LHCN-M2 (cell line): ENCODE data around the gene SESTD1. TPM values are rescaled to one million over a fixed set of nuclear protein-coding genes. Genes with fewer than 3 reads are reported as not detected.
A peak's percentile ranks its signal among the peaks of the same experiment; 100 is the strongest.
"Not testable (repeated sequence)": the region's sequence is repeated elsewhere in the genome, so short reads cannot be mapped to it uniquely, and the experiment has no call there.

Experiments
- DNase-seq: peaks from one replicate; pipeline ENCODE4 v3.0.0-alpha.2; 2012; ENCODE audit warnings: low read depth
- total RNA-seq: library from RNA; depleted of rRNA; stranded (reverse); fragments of >200 nt; gene quantifications from 2 replicates; pipeline ENCODE4 v1.2.3, GENCODE V29; 2014

The SESTD1 gene
- total RNA-seq, 1 experiment from 2014 or later = 8.8 TPM

DNA sequence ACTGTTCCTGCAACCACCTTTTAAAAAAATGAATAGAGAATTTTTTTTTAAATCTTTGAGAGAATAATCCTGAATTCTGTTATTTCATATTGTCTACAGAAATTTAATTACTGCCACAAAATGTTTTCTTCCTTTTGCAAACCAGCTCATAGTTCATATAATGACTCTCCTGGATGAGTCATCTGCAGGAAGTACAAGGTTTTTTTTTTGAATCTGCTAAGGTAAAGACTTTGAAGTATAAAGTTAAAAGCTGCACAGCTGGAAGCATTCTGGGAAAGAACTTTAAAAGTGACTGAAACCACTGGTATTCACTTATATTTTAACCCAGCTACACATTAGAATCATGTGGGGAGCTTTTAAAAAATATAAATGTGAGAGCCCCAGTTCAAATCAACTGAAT lies 25.4 kb downstream of the SESTD1 start:
- peak; percentile 30 for DNase-seq

DNA sequence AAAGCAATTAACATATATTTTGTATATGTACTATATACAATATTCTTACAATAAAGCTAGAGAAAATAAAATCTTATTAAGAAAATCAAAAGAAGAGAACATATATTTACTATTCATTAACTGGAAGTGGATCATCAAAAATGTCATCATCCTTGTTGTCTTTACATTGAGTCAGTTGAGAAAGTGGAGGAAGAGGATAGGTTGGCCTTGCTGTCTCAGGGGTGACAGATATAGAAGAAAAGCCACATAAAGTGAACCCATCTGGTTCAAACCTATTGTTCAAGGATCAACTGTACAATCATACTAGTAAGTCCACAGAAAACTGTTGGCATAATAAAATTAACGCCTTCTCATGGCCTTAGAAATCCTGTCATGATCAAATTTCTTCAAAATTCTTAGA lies 26.6 kb downstream of the SESTD1 start:
- DNase-seq = no peak

DNA sequence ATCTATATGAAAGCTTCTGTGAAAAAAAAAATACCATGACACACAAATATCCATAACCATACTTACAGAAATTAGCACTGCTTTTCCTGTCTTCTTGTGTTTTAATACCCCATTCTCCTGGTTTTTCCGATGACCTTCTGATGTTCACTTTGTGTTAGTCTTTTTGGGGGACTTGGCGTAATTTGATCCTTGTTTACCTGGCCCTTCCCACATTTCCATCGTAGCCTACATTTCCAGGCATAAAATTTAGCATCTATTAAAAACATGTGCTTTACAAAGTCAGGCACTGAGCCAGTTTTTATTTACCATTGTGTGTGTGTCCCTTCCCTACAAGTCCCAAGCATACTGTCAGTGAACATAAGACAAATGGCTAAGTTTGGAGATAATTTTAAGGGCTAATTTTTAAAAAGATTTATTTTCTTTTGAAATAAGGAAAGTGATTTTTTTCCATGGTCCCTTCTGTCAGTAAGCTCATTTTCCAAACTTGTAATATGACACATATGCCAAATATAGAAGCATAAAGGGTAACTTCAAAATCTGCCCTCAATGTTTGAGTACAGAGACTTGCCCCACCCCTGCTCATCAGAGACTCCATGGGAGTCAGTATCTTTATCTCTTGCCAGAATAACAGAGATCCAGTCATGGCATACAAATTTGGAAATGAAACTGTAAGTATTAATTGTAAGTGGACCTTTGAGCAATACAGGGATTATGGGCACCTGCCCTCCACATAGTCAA lies 27.3 kb downstream of the SESTD1 start:
- DNase-seq = peak; percentile 23

DNA sequence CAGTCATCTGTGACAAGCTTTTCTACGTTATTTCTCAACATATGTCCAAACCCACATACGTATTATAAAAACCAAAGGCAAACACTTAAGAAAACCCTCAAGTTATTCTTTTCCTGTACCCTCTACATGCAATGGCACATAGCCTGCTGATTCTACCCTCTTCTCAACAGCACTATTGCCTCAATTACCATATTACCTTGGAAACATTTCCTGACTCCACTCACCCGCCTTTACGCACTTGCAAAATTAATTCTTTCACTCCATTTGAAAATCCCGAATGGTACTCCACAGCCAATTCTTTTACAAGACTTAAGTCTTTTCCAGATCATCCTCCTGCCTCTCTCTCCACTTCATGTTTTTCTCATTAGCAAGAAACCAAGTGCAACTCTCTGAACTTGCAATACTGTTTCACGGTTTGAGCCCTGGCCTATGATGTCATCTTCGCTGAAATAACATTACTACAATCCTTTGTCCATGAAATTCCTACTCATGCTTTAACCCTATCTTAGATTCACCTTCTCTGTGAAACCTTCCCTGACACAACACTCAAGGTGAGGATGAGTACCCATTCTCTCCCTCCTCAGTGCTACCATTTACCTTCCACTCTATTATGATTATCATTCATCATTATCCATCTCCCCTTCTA lies 29.0 kb downstream of the SESTD1 start:
- DNase-seq = peak; percentile 26

DNA sequence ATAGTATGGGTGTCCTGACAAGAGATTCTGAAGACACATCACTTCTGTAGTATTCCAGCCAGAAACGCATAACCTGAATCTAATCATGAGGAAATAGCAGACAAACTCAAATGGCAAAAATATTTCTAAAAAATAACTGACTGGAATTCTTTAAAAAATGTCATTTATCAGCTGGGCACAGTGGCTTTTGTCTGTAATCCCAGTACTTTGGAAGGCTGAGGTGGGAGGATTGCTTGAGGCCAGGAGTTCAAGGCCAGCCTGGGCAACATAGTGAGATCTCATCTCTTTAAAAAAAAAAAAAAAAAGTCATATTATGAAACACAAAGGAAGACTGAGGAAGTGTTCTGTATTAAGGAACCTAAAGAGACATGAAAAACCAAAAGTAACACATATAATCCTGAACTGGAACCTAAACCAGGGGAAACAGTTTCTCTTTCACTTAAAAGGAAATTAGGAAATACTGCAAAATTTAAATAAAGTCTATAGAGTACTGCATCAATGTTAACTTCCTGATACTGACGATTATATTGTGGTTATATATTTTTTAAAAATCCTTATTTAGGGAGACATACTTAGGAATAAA lies 29.9 kb downstream of the SESTD1 start:
- no peak for DNase-seq

DNA sequence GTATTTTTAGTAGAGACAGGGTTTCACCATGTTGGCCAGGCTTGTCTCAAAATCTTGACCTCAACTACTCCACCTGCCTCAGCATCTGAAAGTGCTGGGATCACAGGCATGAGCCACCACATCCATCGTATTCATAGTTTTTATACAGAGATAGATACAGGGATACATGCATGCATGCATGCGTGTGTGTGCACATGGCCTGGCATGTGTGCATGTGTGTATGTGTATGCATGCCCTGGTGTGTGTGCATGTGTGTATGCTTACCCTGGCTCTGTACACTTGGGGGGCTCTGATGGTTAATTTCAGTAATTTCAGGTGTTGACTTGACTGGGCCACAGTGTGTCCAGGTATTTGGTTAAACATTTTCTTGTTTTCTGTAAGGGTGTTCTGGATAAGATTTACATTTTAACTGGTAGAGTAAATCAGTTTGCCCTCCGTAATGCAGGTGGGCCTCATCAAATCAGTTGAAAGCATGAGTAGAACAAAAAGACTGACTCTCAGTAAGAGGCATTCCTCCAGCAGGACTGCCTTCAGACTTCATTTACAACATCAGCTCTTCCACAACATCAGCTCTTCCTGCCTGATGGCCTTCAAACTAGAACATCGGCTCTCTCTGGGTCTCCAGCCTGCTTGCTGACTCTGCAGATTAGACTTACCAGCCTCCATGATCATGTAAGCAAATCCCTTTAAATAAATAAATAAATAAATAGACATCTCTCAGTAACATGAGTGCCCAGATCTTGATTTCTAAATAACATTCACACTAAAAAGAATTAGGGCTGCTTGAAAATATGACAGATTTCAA lies 30.8 kb downstream of the SESTD1 start:
- no peak for DNase-seq

DNA sequence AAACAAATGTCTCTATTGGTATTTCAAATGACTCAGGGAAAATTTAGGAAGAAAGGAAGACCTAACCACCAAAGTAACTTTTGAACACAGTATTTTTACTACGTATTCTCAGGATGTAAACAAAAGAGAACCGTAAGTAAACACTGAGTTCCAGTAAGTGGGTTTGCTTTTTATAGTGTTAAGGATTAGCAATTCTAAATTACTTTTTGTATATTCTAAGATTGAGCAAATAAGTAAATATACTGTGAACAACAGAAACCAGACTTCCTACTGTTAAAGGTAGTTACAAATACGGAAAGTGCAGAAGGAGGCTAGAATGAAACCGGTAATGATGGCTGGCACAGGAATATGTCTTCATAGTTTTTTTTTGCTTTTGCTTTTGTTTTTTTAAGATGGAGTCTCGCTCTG lies 31.5 kb downstream of the SESTD1 start:
- no peak for DNase-seq

DNA sequence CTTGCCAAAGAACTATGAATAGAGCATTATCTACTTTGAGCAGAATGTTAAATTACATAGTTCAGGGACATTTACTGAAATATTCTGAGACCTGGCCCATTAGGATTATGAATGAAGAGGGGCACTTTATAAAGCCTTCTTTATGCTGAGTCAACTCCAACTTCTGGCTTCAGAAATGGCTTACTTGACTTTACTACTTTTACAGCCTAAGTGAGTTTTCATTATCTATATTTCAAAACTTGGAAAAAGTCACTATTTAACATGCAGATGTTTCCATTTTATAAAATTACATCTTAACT lies 37.7 kb downstream of the SESTD1 start:
- DNase-seq = no peak

DNA sequence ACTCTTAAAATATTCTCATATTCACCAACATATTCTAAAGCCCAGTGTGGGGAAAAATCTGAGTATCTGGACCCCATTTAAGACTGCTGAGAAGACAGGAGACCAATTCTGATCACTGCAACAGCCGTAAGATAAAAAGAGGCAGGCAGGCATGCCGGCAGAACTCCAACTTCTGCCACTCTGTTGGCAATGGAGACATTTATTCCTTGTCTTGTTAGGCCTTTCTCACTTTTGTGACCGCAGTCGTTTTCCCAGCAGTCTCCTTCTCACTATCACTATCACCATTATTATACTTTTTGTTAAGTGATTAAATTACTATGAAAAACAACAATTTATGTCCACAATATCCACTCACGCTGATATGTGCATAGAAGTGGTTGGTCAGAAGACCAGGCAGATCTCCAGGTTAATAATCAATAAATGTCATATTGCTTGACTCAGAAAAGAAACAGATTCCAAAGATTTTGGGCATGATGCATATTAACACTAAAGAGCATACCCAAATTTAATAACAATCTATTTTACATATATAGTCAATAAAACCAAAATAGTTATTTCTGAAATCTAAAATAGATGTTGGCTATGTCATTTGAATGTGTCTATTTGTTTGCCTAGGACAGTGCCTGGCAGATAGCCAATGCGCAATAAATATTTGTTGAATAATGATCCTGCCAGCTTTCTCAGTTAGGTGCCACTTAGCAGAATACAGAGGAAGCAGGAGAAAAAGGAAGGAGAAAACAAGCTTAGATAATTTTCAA lies 38.2 kb downstream of the SESTD1 start:
- DNase-seq = no peak

DNA sequence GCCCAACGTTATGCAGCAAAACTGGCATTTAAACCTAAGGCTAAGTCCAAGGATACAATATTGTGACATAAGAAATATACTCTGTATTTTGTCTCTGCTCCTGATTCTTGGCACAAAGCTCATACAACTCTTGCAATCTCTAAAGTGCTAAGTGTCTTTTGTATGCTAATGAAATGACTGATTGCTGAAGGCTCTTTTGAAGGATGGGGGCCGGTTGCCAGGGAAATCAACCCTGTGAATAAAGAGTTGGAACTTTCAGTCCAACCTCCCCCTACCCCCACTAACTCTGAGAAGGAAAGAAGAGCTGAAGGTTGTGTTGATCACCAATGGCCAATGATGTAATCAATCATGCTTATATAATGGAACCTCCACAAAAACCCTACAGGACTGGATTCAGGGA lies 40.3 kb downstream of the SESTD1 start:
- DNase-seq = no peak

DNA sequence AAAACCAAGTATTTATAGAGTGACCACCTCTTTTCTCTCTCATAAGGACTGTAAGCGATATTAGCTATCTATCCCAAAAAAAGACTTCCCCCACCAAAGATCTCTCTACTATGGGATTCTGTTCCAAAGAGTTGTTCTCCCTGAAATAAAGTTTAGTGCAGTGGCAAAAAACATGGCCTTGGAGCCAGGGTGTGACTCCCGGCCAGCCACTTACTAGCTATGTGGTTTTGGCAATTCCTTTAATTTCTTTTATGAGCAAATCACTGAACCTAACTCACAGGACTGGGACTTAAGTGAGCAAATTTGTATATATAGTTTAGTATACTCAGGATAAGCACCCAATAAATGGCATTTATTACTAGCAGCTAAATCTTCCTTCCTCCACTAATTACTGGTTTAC lies 42.6 kb downstream of the SESTD1 start:
- no peak for DNase-seq

DNA sequence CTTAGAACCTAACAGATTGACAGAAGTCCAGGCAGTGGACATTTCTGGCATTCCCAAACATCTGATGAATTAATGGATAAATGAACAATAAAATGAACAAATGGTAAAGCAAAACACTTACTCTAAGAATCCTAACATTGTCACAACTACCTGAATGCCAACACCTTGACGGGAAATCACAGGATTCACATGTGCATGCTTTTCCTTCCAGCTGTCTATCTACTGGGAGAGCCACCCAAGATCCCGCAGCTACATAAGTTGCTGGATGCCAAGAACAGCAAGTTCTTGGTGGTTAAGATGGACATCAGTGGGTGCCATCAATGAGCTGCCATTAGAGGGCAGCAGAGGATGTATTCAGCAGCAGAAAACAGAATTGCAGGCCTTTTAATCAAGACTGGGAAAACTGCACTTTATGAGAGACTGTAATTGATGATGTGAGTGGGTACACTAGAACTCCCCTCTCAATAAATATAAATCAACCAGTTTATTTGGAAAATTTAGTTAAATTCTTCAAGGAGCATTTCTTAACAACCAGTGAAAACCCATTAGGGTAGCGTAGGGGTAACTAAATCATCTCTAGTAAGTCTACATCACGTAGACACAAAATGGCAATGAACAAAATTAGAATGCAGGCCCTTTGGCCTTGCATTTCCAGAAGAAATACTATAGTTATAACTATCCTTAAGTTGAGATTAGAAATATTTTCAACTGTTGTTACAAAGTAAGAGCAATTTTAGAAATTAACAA lies 45.6 kb downstream of the SESTD1 start:
- DNase-seq = peak; percentile 82

DNA sequence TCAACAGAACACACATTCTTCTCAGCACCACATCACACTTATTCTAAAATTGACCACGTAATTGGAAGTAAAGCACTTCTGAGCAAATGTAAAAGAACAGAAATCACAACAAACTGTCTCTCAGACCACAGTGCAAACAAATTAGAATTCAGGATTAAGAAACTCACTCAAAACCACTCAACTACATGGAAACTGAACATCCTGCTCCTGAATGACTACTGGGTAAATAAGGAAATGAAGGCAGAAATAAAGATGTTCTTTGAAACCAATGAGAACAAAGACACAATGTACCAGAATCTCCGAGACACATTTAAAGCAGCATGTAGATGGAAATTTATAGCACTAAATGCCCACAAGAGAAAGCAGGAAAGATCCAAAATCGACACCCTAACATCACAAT lies 50.0 kb downstream of the SESTD1 start:
- not testable (repeated sequence) for DNase-seq

DNA sequence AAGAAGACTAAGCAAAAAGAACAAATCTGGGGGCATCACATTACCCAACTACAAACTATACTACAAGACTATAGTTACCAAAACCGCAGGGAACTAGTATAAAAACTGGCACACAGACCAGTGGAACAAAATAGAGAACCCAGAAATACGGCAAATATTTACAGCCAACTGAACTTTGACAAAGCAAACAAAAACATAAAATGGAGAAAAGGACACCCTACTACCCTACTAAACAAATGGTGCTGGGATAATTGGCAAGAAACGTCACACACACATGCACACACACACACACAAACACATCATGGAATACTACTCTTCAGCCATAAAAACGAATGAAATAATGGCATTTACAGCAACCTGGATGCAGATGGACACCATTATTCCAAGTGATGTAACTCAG lies 53.3 kb downstream of the SESTD1 start:
- no peak for DNase-seq

DNA sequence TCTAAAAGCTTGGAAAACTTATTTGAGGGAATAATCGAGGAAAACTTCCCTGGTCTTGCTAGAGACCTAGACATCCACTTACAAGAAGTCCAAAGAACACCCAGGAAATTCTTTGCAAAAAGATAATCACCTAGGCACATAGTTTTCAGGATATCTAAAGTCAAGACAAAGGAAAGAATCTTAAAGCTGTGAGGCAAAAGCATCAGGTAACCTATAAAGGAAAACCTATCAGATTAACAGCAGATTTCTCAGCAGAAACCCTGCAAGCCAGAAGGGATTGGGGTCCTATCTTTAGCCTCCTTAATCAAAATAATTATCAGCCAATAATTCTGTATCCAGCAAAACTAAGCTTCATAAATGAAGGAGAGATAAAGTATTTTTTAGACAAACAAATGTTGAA lies 56.4 kb downstream of the SESTD1 start:
- not testable (repeated sequence) for DNase-seq

DNA sequence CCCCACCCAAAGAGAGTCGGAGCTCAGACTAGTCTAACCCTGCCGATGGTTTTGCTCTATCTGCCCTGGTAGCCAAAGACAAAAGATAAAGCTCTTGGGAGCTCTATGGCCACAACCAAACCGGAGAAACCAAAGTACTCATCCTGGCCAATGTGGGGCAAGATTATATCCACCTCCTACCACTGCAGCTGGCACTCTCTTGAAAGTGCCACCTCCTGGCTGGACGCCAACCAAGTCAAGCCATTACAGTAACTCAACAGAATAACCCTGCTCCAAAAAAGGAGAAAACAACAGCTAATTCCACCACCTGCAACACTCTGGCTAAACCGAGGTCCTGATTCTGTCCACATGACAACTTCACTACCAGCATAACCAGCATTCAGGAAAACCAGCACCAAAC lies 57.6 kb downstream of the SESTD1 start:
- DNase-seq = no peak

DNA sequence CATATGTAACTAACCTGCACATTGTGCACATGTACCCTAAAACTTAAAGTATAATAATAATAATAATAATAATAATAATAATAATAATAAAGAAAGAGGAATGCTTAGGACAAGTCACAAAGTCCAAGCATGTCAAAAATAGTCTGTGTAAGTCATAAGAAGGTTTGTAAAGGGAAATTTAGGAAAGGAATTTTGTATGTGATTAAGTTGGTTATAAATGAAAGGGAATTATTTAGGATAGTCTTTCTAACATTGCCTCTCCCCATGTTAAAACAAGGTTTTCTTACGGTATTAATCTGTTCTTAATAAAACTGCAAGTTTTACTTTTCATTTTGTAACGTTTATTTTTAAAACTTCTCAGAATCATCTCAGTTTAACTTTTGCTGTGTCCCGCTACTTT lies 62.8 kb downstream of the SESTD1 start:
- DNase-seq = peak; percentile 43

DNA sequence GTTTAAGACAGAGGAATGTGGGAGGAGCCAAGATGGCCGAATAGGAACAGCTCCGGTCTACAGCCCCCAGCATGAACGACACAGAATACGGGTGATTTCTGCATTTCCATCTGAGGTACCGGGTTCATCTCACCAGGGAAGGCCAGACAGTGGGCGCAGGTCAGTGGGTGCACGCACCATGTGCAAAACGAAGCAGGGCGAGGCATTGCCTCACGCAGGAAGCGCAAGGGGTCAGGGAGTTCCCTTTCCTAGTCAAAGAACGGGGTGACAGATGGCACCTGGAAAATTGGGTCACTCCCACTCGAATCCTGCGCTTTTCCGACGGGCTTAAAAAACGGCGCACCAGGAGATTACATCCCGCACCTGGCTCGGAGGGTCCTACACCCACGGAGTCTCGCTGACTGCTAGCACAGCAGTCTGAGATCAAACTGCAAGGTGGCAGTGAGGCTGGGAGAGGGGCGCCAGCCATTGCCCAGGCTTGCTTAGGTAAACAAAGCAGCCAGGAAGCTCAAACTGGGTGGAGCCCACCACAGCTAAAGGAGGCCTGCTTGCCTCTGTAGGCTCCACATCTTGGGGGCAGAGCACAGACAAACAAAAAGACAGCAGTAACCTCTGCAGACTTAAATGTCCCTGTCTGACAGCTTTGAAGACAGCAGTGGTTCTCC lies 68.6 kb downstream of the SESTD1 start:
- not testable (repeated sequence) for DNase-seq

DNA sequence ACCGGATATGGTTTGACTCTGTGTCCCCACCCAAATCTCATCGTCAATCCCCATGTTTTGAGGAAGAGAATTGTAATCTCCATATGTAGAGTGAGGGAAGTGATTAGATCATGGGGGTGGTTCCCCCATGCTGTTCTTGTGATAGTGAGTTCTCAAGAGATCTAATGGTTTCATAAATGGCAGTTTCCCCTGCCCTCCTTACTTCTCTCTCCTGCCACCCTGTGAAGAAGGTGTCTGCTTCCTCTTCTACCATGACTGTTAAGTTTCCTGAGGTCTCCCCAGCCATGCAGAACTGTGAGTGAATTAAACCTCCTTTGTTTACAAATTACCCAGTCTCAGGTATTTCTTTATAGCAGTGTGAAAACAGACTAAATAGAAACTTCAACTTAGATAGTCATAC lies 69.5 kb downstream of the SESTD1 start:
- DNase-seq = no peak

DNA sequence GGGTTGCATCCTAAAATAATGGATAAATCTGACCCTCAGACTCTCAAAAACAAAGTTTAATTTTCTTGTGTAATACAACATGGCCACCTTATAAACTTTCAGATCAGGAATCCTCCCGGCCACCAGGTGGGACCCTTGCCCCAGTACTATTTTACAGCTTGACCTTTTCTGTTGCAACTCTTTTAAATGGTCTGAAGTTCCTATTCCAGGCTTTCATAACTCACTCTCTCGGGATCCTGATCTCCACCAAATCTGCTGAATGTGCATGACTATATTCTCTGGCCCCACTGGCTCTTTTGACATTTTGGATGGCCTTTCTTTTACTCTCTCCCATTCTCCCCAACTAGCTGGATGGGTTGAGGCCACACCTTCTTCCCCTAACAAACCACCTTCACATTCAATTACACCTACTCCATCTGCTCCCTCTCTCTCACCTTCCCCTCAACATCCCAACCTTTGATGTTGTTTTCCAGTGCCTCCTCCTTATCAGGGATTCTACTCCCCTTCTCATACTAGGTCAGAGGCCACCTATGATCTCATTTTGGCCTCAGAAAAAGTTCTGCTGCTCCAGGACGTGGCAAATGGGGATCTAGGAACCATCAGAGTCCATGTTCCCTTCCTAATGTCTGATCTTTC lies 70.8 kb downstream of the SESTD1 start:
- DNase-seq = no peak
